ENCODE results near the gene TNFRSF6B. TPM values are rescaled to one million over a fixed set of nuclear protein-coding genes. Genes with fewer than 3 reads are reported as not detected.

The TNFRSF6B gene
- total and polyA plus RNA-seq, 2 of the 4 experiments (the other 2 are of a cell fraction), result 1.3 to 11.0 TPM

DNA sequence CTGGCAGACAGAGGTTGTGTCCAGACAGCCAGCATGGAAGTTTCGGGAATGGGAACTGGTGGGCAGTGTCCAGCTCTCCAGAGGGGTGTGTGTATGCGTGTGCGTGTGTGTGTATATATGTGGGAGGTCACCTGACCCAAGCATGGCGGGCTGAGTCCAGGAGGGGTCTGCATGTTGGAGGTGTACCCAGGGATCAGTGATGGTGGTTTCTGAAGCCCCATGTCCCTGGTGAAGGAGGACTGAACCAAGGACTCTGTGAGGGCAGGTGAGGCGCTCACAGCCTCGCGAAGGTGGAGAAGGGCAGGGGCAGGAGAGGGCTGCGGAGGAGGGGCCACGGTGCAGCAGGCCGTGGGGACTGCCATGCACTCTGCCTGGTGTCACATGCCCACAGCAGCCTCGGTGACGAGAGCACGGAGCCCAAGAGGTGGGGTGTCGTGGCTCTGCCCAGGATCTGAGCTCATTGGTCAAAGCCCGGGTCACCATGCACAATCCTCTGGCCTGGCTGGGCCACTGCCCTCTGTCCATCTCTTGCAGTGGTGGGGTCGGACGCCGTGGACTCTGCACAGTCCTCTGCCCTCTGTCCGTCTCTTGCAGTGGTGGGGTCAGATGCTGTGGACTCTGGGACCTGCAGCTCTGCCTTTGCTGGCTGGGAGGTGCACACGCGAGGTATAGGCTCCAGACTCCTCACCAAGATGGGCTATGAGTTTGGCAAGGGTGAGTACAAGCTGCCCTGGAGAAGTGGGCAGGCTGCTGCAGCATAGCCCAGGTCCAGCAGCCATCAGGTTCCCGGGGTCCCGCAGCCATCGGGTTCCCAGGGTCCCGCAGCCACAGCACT is 37.9 kb downstream of the TNFRSF6B start (continued):
- TF ChIP-seq RFX5 (IDR thresholded peaks at IDR 0.05; ENCODE audit: low read depth, low read length), result no peak

DNA sequence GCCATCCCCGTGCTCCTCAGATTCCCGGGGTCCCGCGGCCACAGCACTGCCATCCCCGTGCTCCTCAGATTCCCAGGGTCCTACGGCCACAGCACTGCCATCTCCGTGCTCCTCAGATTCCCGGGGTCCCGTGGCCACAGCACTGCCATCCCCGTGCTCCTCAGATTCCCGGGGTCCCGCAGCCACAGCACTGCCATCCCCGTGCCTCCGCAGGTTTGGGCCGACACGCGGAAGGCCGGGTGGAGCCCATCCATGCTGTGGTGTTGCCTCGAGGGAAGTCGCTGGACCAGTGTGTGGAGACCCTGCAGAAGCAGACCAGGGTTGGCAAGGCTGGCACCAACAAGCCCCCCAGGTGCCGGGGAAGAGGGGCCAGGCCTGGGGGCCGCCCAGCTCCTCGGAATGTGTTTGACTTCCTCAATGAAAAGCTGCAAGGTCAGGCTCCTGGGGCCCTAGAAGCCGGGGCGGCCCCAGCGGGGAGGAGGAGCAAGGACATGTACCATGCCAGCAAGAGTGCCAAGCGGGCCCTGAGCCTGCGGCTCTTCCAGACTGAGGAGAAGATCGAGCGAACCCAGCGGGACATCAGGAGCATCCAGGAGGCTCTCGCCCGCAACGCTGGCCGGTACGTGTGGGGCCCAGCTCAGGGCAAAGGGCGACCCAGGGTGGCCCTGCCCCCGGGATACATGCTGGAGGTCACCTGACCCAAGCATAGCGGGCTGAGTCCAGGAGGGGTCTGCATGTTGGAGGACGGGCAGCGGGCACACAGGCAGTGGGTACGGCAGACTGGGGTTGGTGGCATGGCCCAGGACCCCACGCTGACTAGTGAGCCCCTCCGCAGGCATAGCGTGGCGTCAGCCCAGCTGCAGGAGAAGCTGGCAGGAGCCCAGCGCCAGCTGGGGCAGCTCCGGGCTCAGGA is 38.8 kb downstream of the TNFRSF6B start:
- no peak overlapping the region for H4K5ac ChIP-seq (ENCODE audit: low read depth, low read length)
- peaks cover 17% of the 10 kb centered on the region for H3K9me1 ChIP-seq (ENCODE audit: insufficient read depth, low read length)
- no peak overlapping the region for H3K9ac ChIP-seq (ENCODE audit: low read depth, low read length)
- BruUV-seq (replicated peaks), result no TSS peak
- ATAC-seq (ENCODE audit: low read depth) (no peak), DNase-seq (no peak)
- H3K4me1 ChIP-seq (ENCODE audit: control insufficient read depth, insufficient read depth, low read length), result peaks cover 5% of the 10 kb centered on the region; the same call in 1 of the 2 replicates
- no peak overlapping the region for H3K4ac ChIP-seq (ENCODE audit: low read depth, low read length)
- no peak overlapping the region for H2BK120ac ChIP-seq (ENCODE audit: low read depth, low read length)
- H4K8ac ChIP-seq (ENCODE audit: low read depth in 2 of 2, low read length in 2 of 2), result no peak overlapping the region
- H2AFZ ChIP-seq (replicated peaks; ENCODE audit: low read length, poor library complexity), result no peak overlapping the region
- H3K9me3 ChIP-seq (ENCODE audit: control insufficient read depth, insufficient read depth, low read length), result no peaks in the 10 kb centered on the region
- no peak overlapping the region for H3K56ac ChIP-seq (ENCODE audit: extremely low read depth, insufficient read depth, low read length)
- no peak overlapping the region for H2BK20ac ChIP-seq (ENCODE audit: low read depth, low read length)
- H3K23ac ChIP-seq (ENCODE audit: low read depth, low read length), result no peak overlapping the region
- no peaks in the 10 kb centered on the region for H3K27me3 ChIP-seq (ENCODE audit: control insufficient read depth, insufficient read depth, low read length)
- intact Hi-C loops (cut with micrococcal nuclease), result no loop called here
- no peak overlapping the region for H3K4me2 ChIP-seq (ENCODE audit: low read depth, low read length)
- H2BK15ac ChIP-seq (ENCODE audit: low read depth, low read length), result no peak overlapping the region
- no peak overlapping the region for H3K4me3 ChIP-seq (ENCODE audit: insufficient read depth, low read depth, low read length)
- H3K36me3 ChIP-seq (ENCODE audit: control insufficient read depth, insufficient read depth, low read length), result peaks cover 34% of the 10 kb centered on the region
- WGBS, 2 experiments (ENCODE audit: extremely low coverage in 2 of 2, insufficient read length in 1 of 2), result 93% methylated on average over 37 of the region's 48 CpGs; no CpG with 5 or more reads in 1 of the 2 experiments
- H3K27ac ChIP-seq (ENCODE audit: insufficient read depth, low read length), result no peak overlapping the region
- dilution Hi-C loops (cut with HindIII; ENCODE audit: low sequenced_read_pairs, unreplicated experiment), result no loop called here
- ChIA-PET CTCF (no interaction called here), POLR2A (ENCODE audit: unreplicated experiment) (no interaction called here)
- peaks cover 21 to 39% of the 10 kb centered on the region in 2 experiments for H3K79me1 ChIP-seq (ENCODE audit: low read depth in 1 of 2, low read length in 2 of 2)
- no peak overlapping the region for H3K14ac ChIP-seq (replicated peaks; ENCODE audit: low read depth, low read length)
- no peak overlapping the region for H2AK5ac ChIP-seq (ENCODE audit: low read depth, low read length)
- H4K91ac ChIP-seq (ENCODE audit: insufficient read depth, low read depth, low read length), result no peak overlapping the region
- peaks cover 38% of the 10 kb centered on the region for H4K20me1 ChIP-seq (ENCODE audit: insufficient read depth, low read length)
- H2BK5ac ChIP-seq (ENCODE audit: low read depth, low read length, poor library complexity, severe bottlenecking), result no peak overlapping the region
- in situ Hi-C loops (cut with MboI; ENCODE audit: low sequenced_read_pairs), result no loop called here
- no peak overlapping the region for H3K18ac ChIP-seq (ENCODE audit: low read depth, low read length)
- H2AK9ac ChIP-seq (replicated peaks; ENCODE audit: low read depth, low read length, poor library complexity), result no peak overlapping the region
- TF ChIP-seq POLR2A (IDR thresholded peaks at IDR 0.05; ENCODE audit: low read depth, low read length) (no peak), RAD21 (IDR thresholded peaks at IDR 0.05; ENCODE audit: low read length) (no peak), NFE2L2 (IDR thresholded peaks at IDR 0.05; ENCODE audit: low read depth, low read length) (no peak), BHLHE40 (IDR thresholded peaks at IDR 0.05; ENCODE audit: low read depth, low read length) (no peak), FOS (IDR thresholded peaks at IDR 0.05; ENCODE audit: low read depth, low read length) (no peak), SMC3 (IDR thresholded peaks at IDR 0.05; ENCODE audit: low read depth, low read length) (no peak), MAFK (IDR thresholded peaks at IDR 0.05; ENCODE audit: low read depth, low read length) (no peak), CHD1 (IDR thresholded peaks at IDR 0.05; ENCODE audit: low read depth, low read length) (no peak), MXI1 (IDR thresholded peaks at IDR 0.05; ENCODE audit: borderline replicate concordance, low read depth, low read length) (no peak), RFX5 (IDR thresholded peaks at IDR 0.05; ENCODE audit: low read depth, low read length) (no peak), RCOR1 (IDR thresholded peaks at IDR 0.05; ENCODE audit: insufficient replicate concordance, low read length) (no peak)
- TF ChIP-seq, protein P1, sequence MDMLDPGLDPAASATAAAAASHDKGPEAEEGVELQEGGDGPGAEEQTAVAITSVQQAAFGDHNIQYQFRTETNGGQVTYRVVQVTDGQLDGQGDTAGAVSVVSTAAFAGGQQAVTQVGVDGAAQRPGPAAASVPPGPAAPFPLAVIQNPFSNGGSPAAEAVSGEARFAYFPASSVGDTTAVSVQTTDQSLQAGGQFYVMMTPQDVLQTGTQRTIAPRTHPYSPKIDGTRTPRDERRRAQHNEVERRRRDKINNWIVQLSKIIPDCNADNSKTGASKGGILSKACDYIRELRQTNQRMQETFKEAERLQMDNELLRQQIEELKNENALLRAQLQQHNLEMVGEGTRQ (IDR thresholded peaks at IDR 0.05; ENCODE audit: low read depth, low read length), result no peak
- TF ChIP-seq, protein P2, sequence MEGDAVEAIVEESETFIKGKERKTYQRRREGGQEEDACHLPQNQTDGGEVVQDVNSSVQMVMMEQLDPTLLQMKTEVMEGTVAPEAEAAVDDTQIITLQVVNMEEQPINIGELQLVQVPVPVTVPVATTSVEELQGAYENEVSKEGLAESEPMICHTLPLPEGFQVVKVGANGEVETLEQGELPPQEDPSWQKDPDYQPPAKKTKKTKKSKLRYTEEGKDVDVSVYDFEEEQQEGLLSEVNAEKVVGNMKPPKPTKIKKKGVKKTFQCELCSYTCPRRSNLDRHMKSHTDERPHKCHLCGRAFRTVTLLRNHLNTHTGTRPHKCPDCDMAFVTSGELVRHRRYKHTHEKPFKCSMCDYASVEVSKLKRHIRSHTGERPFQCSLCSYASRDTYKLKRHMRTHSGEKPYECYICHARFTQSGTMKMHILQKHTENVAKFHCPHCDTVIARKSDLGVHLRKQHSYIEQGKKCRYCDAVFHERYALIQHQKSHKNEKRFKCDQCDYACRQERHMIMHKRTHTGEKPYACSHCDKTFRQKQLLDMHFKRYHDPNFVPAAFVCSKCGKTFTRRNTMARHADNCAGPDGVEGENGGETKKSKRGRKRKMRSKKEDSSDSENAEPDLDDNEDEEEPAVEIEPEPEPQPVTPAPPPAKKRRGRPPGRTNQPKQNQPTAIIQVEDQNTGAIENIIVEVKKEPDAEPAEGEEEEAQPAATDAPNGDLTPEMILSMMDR (conservative IDR thresholded peaks at IDR 0.05; ENCODE audit: low read depth, low read length), result no peak
